ENCODE measurements around the gene ZSCAN12.
A peak's percentile ranks its signal among the peaks of the same experiment; 100 is the strongest.
"Not testable (repeated sequence)": the region's sequence is repeated elsewhere in the genome, so short reads cannot be mapped to it uniquely, and the experiment has no call there.

ZSCAN12 gene

GRCh38 chr6:28399350-28400121, at the start of gene ZSCAN12:
Gene ZSCAN12 (minus strand): TSS chr6:28399747. CDS start chr6:28398405, 1,342 bp downstream.
- peak; percentile 84 for DNase-seq

DNA sequence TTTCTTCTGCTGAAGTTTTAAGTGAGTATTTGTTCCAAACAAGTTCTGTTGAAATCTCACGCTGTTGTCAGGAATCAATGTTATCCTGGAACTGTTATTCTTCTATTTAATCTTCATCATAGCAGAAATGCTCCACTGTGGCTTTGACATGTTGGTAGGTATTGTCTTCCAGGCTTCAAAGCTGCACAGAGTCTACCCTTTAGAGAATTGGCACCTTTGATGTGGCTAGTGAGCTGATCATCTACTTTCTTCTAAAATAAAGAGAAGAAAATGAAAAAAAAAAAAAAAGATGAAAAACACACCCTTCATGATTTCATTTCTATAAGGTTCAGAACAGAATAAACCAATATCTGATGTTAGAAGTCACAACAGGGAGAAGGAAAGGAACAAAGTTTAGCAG, 49.5 kb upstream of the ZSCAN12 start:
- DNase-seq: no peak

DNA sequence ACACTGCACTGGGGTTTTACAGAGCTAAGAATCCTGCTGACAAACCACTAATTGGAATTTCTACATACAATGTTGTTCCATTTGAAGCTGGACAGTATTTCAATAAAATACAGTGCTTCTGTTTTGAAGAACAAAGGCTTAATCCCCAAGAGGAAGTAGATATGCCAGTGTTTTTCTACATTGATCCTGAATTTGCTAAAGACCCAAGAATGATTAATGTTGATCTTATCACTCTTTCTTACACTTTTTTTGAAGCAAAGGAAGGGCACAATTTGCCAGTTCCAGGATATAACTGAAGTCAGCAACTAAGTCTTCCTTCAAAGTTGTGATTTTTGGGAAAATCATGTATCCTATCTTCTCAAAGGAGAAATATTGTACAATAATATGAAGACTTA, 48.0 kb upstream of the ZSCAN12 start:
- not testable (repeated sequence) for DNase-seq

DNA sequence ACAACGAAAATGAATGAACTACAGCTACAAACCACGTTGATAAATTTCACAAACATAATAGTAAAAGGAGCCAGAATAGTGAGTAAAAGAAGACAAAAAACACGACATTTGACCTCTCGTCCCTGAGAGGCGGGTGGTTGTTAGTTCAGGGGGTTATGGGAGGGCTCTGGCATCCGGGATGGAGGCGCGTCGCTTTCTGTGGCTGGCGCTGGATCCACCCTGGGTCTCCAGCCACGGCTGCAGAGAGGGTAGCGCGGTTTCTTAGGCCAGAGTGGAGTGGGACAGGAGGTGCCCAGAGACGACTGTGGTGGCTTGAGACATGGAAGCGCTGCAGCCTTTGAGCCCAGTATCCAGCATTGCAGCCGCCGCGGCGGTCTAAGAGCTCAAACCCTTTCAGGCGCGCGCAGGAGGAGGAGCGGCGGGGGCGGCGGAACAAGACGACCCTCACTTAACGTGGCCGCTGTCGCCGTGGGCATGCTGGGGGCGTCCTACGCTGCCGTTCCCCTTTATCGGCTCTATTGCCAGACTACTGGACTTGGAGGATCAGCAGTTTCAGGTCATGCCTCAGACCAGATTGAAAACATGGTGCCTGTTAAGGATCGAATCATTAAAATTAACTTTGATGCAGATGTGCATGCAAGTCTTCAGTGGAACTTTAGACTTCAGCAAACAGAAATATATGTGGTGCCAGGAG, 47.4 kb upstream of the ZSCAN12 start:
- no peak for DNase-seq

- DNase-seq: not testable (repeated sequence)
These were observed 45.2 kb upstream of the ZSCAN12 start for GRCh38 chr6:28444759-28445158.

- peak; percentile 79 for DNase-seq
These were observed 43.7 kb upstream of the ZSCAN12 start, which contains the start of gene ZSCAN23 for GRCh38 chr6:28443112-28443773. Gene ZSCAN23 (minus strand): TSS chr6:28443491. CDS start chr6:28436266, 7,225 bp downstream.

DNA sequence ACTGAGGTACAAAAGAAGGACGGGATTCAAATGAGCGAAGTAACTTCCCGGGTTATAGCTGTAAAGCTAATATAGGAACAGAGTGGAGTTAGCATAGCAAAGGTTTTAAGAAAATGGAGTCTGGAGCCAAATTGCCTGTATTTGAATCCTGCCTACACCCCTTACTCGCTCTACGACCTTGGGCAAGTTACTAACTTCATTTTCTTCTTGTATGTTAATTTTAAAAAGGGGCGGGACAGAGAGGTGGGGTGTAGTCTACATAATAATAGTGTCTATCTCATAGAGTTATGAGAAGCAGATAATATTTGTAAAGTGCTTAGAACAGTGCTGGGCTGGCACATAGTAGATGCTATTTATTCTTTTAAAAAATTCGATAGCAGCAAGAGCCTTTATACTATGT, 43.0 kb upstream of the ZSCAN12 start:
- DNase-seq: no peak

- no peak for DNase-seq
These were observed 36.9 kb upstream of the ZSCAN12 start for GRCh38 chr6:28436404-28436803.

DNA sequence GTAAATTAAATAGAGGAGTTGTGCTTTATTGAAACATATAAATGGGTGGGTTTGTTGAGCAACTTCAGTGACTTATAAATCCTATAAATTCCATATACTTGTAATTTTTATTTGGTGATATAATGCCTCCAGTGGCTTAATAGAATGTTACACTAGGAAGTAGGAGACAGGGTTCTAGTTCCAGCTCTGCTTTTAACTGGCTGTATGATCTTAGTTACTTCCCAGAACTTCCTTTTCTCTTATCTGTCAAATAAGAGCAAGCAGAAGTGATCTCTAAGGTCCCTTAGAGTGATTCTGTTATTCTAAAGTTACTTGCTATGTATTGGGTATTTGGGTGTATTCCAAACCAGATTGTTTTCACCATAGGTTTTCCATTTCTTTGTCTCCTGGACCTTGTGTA, 33.6 kb upstream of the ZSCAN12 start:
- no peak for DNase-seq

DNA sequence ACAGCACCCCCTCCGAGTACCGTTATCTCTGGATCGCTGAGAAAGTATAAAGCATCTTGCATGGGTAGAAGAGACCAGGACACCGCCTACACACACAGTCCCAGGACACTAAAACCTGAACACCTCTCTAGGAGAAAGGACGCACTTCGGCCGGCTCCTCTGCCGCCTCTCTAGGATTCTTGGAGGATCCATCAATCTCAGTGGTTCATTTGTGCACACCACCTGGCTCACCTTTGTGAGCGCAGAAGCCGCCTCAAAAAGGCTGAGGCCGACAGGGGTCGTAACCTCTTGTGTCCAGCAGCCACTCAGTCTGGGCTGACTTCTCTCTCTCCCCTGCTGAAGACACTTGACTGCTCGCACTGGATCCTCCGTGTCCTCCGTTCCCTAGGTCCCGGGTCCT, 30.2 kb upstream of the ZSCAN12 start:
- DNase-seq: no peak

GRCh38 chr6:28425944-28426541, 26.5 kb upstream of the ZSCAN12 start:
- DNase-seq: no peak

GRCh38 chr6:28424163-28424562, 24.6 kb upstream of the ZSCAN12 start:
- DNase-seq: no peak

GRCh38 chr6:28423546-28423945, 24.0 kb upstream of the ZSCAN12 start:
- no peak for DNase-seq

DNA sequence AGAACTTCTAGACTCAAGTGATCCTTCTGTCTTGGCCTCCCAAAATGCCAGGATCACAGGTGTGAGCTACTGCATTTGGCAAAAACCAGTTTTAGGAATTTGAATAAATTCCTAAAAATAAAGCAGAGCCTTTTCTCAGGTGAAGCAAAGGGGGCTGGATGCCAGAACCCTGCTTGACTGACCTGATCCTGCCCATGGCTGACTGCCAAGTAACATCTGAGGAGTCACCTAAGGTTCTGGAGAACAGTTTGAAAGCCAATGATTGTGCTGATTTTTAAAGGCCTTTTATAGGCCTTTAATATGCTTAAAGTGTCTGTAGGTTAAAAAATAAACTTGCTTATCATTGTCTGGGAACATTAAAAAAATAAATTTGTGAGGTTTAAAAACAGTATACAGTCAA, 14.1 kb upstream of the ZSCAN12 start:
- DNase-seq: no peak

DNA sequence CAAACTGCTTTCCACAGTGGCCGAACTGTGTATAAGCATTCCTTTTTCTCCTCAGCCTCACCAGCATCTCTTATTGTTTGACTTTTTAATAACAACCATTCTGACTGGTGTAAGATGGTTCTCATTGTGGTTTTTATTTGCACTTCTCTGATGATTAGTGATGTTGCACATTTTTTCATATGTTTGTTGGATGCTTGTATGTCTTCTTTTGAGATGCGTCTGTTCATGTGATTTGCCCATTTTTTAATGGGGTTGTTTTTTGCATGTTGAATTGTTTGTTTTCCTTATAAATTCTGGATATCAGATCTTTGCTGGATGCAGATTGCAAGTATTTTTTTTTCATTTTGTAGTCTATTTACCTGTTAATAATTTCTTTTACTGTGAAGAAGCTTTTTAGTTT, 11.2 kb upstream of the ZSCAN12 start:
- DNase-seq: no peak

DNA sequence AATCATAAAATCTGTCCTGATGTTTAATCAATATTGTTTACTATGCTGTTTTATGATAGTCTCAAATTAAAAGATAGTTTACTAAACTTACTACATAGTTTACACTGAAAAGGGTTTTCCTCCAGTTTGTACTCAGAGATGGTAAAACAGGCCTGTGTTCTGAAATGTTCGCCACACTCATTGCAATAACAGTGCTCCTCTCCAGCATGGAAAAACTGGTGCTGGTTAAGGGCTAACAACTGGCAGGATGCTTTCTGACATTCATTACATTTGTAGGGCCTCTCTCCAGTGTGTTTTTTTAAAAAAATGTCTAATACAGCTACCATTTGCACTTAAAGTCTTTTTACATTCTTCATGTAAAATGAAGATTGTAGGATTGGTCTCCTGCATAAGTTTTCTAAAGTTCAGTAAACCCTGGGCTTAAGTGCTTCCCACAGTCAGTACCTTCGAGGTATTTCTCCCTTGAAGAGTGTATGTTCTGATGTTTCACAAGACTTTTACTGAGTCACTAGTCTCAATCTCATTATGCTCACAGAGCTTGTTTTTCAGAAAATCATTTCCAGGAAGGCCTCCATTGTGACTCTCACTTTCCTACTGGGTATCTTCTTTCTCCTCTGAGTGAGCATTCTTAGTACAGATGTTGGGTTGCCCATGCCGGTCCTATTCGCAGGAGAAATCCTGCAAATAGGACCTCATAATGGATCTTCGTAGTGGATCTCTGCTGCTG, 8.7 kb upstream of the ZSCAN12 start:
- DNase-seq: no peak

DNA sequence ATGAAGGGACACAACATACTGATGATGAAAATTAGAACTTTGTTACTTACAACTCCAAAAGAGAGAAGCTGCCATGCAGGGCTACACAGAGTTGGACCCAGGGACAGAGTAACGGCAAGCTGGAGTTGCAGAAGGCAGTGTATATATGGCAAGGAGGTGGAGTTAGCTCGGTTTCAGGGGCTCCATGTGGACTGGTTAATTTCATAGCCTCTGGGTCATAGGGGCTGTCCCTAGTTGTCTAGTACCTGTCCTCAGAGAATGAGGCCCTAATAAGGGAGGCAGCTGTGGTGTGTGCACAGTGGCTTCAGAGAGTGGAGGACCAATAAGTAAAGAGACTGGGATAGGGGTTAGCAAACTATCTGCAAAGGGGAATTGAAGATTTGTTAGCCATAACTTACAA, 7.9 kb upstream of the ZSCAN12 start:
- no peak for DNase-seq

DNA sequence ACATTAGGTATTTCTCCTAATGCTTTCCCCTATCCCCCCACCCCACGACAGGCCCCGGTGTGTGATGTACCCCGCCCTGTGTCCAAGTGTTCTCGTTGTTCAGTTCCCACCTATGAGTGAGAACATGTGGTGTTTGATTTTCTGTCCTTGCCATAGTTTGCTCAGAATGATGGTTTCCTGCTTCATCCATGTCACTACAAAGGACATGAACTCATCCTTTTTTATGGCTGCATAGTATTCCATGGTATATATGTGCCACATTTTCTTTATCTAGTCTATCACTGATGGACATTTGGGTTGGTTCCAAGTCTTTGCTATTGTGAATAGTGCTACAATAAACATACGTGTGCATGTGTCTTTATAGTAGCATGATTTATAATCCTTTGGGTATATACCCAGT, 4.4 kb upstream of the ZSCAN12 start:
- DNase-seq: not testable (repeated sequence)

DNA sequence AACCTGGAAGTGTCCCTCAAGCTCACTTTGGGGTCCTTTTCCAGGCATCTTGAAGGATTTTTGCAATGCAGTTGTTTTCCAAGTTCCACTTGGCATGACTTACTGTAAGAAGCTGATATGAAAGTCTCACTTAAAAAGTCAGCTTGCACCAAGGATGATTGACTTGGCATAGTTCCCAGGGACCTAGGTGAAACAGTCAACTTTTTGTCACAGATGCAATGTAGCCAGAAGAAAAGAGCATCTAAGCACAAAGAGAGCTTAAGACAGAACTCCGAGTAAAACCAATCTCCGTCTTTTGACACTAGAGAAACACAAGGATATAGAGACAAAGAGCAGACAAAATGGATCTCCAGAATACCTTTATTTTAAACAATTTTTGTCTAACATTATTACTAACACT, 2.6 kb upstream of the ZSCAN12 start:
- DNase-seq: no peak

GRCh38 chr6:28401172-28401571, 1.6 kb upstream of the ZSCAN12 start:
- DNase-seq: no peak

- no peak for DNase-seq
These were observed 540 bp upstream of the ZSCAN12 start for GRCh38 chr6:28400122-28400451.

DNA sequence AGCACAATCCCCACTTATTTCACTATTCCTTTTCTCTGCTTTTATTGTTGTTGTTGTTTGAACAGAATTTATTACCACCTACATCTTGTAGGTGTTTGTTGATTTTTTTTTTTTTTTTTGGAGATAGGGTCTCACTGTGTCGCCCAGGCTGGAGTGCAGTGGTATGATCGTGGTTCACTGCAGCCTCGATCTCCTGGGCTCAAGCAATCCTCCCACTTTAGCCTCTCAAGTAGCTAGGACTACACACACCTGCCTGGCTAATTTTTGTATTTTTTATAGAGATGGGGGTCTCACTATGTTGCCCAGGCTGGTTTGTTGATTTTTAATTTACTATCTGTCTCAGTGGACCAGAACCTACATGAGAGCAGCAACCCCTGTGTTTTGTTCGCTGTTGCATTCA, 3.6 kb downstream of the ZSCAN12 start:
- DNase-seq: no peak
